Thoracic aorta (tissue), 2 donors: ENCODE results near the gene SSH3. TPM values are rescaled to one million over a fixed set of nuclear protein-coding genes. Genes with fewer than 3 reads are reported as not detected.

Experiments
- ATAC-seq: fragments of 150-250 bp; one replicate; pipeline ENCODE4 v1.8.0; 2017; ENCODE audit warnings: low read depth; ENCODE audit not compliant: insufficient number of reproducible peaks, low FRiP score
- DNase-seq: peaks from one replicate; pipeline ENCODE4 v3.0.0-alpha.2; 2020; ENCODE audit warnings: low spot score
- H3K27ac ChIP-seq, 2 donors: fragments of 200-600 bp; sonication (generic); 1 replicate in 1 of 2; 2 replicates in 1 of 2; pipeline ENCODE4 v1.5.1; 2016; ENCODE audit warnings: mild to moderate bottlenecking in 2 of 2, moderate library complexity in 2 of 2
- H3K27me3 ChIP-seq: fragments of 200-600 bp; sonication (generic); replicated peaks from 2 replicates; pipeline ENCODE4 v1.6.0; 2016; ENCODE audit warnings: mild to moderate bottlenecking; ENCODE audit not compliant: insufficient read depth
- H3K36me3 ChIP-seq: fragments of 200-600 bp; sonication (generic); one replicate; pipeline ENCODE4 v1.5.1; 2016
- H3K4me1 ChIP-seq, 2 donors: fragments of 200-600 bp; sonication (generic); 1 replicate in 1 of 2; 2 replicates in 1 of 2; pipeline versions ENCODE4 v1.5.1 to v1.6.0; 2016; ENCODE audit warnings: low read depth in 2 of 2, mild to moderate bottlenecking in 1 of 2; ENCODE audit not compliant: control insufficient read depth in 1 of 2
- H3K4me3 ChIP-seq: fragments of 200-600 bp; sonication (generic); 2 replicates; pipeline ENCODE4 v1.5.1; 2016; ENCODE audit warnings: mild to moderate bottlenecking
- H3K9me3 ChIP-seq: fragments of 200-600 bp; sonication (generic); 2 replicates; pipeline ENCODE4 v1.5.1; 2016
- total RNA-seq, 2 donors: library from RNA; depleted of rRNA; stranded (reverse); fragments of >200 nt; gene quantifications; one replicate each; pipeline versions ENCODE4 v1.1.0 to v1.2.3, GENCODE V29; 2016
- TF ChIP-seq, protein P1 (sequence below): fragments of 200-600 bp; sonication (generic); IDR thresholded peaks from one replicate; pipeline ENCODE4 v1.5.1; 2019; ENCODE audit warnings: antibody characterized with exemption

The SSH3 gene
- total RNA-seq, 2 donors from 2014 or later = 39.4 to 59.0 TPM

DNA sequence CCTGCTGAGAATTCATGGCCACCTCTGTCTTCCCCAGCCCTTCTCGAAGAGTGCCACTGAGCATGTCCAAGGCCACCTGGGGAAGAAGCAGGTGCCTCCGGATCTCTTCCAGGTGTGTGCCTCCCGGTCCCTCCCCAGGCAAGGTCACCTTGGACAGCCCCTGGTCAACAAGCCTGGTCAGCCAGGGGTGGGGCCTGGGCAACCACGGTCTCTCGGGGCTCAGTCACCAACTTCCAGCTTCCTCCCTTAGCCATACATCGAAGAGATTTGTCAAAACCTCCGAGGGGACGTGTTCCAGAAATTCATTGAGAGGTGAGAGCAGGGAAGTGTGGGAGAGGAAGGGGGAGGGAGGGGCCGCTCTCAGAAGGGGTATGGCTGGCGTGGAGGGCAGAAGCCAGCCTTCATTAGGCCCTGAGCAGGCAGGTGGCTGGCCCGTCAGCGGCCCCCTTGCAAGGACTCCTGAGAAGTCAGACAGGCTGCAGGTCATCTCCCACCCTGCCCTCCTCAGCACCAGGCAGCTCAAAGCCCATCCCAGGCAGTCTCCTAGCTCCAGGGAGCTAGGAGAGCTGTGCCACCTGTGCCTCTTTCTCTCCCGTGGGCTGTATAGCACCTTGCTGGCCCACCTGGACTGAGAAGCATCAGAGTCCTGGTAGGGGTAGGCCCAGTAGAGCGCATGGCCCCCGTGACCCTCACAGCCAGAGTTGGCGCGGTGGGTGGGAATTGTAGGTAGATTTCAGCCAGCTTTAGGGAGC is 23.6 kb upstream of the SSH3 start:
- H3K36me3 ChIP-seq = peaks cover 60% of the 10 kb centered on the region
- no peaks in the 10 kb centered on the region for H3K27me3 ChIP-seq
- no peaks in the 10 kb centered on the region for H3K9me3 ChIP-seq
- ATAC-seq = no peak
- no peak for DNase-seq
- peaks cover 29 to 49% of the 10 kb centered on the region in 2 donors for H3K4me1 ChIP-seq
- H3K27ac ChIP-seq = no peak overlapping the region
- TF ChIP-seq, protein P1, sequence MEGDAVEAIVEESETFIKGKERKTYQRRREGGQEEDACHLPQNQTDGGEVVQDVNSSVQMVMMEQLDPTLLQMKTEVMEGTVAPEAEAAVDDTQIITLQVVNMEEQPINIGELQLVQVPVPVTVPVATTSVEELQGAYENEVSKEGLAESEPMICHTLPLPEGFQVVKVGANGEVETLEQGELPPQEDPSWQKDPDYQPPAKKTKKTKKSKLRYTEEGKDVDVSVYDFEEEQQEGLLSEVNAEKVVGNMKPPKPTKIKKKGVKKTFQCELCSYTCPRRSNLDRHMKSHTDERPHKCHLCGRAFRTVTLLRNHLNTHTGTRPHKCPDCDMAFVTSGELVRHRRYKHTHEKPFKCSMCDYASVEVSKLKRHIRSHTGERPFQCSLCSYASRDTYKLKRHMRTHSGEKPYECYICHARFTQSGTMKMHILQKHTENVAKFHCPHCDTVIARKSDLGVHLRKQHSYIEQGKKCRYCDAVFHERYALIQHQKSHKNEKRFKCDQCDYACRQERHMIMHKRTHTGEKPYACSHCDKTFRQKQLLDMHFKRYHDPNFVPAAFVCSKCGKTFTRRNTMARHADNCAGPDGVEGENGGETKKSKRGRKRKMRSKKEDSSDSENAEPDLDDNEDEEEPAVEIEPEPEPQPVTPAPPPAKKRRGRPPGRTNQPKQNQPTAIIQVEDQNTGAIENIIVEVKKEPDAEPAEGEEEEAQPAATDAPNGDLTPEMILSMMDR = no peak
- no peak overlapping the region for H3K4me3 ChIP-seq

DNA sequence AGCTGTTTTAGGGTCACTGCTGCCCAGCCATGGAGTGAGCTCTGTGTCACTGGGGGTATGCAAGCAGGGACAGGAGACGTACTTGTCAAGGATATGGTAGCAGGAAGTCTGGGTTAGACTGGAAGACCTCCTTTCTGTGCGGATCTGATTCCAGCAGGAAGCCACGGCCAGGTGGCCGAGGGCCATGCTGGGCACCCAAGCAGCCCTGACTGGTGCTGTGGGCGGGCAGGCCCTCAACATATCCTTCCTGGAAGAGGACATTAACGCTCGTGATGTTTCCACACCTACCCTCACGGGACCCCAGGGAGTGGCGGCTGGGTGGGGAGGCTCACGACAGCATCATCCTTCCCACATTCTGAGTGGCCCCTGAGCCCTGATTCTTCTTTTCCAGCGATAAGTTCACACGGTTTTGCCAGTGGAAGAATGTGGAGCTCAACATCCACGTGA is 23.0 kb upstream of the SSH3 start:
- ATAC-seq (no peak), DNase-seq (no peak)
- TF ChIP-seq, protein P1 = no peak
- Histone ChIP-seq H3K27me3 (no peaks in the 10 kb centered on the region), H3K27ac (no peak overlapping the region), H3K9me3 (no peaks in the 10 kb centered on the region), H3K4me3 (no peak overlapping the region), H3K4me1 (peaks cover 24 to 43% of the 10 kb centered on the region in 2 donors), H3K36me3 (peaks cover 66% of the 10 kb centered on the region)

DNA sequence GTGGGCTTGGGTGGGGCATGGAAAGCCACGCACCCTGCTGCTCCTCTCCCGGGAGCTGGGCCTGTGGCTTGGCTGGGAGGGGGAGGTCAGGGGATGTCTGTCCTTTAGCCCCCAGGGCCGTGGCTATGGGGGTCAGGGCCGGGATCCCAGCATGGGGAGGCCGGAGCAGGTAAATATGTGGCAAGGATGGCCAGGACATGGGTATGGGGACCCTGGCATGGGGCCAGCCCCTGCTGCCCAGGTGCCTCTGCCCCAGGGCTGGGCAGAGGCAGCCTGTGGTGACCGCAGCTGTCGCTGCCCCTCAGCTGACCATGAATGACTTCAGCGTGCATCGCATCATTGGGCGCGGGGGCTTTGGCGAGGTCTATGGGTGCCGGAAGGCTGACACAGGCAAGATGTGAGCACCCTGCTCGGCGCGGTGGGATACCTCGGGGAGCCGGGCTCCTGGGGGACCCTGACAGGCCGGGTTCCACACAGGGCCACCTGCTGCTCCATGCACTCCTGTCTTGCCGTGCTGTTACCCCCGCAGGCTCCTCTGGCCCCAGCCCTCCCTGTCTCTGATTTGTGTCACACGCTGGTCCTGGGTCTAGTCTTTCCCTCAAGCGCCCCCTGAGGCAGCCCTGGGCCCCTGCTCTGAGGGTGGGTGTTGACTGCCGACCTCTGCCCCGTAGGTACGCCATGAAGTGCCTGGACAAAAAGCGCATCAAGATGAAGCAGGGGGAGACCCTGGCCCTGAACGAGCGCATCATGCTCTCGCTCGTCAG is 22.4 kb upstream of the SSH3 start:
- H3K27me3 ChIP-seq = no peaks in the 10 kb centered on the region
- DNase-seq (no peak), ATAC-seq (no peak)
- no peak overlapping the region for H3K4me3 ChIP-seq
- H3K4me1 ChIP-seq = peaks cover 21 to 37% of the 10 kb centered on the region in 2 donors
- peaks cover 72% of the 10 kb centered on the region for H3K36me3 ChIP-seq
- TF ChIP-seq, protein P1 = no peak
- no peaks in the 10 kb centered on the region for H3K9me3 ChIP-seq
- H3K27ac ChIP-seq = no peak overlapping the region

DNA sequence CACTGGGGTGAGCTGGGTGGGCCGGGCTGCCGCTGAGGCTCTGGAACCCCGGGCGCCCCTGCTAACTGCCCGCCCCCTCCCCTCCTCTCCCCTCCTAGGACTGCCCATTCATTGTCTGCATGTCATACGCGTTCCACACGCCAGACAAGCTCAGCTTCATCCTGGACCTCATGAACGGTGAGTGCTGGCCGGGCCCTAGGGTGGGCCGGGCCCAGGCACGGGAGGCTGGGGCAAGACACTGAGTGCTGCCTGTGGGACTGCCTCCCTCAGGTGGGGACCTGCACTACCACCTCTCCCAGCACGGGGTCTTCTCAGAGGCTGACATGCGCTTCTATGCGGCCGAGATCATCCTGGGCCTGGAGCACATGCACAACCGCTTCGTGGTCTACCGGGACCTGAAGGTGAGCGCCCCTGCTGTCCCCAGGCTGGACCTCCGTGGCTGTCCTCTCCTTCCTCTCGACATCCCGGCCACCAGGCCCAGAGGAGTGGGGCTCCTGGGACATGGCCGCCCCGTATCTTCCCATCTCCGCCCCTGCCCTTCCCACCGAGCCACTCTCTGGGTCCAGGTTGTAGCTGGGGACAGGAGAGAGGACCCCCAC is 21.7 kb upstream of the SSH3 start:
- TF ChIP-seq, protein P1 = no peak
- Histone ChIP-seq H3K27ac (no peak overlapping the region), H3K4me3 (no peak overlapping the region), H3K27me3 (no peaks in the 10 kb centered on the region), H3K9me3 (no peaks in the 10 kb centered on the region), H3K4me1 (peaks cover 16 to 30% of the 10 kb centered on the region in 2 donors), H3K36me3 (peaks cover 75% of the 10 kb centered on the region)
- no peak for ATAC-seq
- DNase-seq = no peak
